Endothelial cell of umbilical vein (primary cell): Measurements from ENCODE around the gene NEUROG1. TPM values are rescaled to one million over a fixed set of nuclear protein-coding genes. Genes with fewer than 3 reads are reported as not detected.

Experiments used
- BruUV-seq: library from RNA; stranded (reverse); fragments of 400-500 nt; replicated peaks from 2 replicates; lab custom pipeline; 2021; lab: Mats Ljungman, UMichigan
- CTCF ChIA-PET: fragments of 300-600, 350-600 bp; sonication (Branson Sonifier 250); formaldehyde crosslinking; loops from one replicate; lab custom pipeline; 2021; ENCODE audit warnings: antibody characterized with exemption, inconsistent platforms; lab: Charles Lee
- POLR2A ChIA-PET: fragments of 300-600, 350-600 bp; sonication (Branson Sonifier 250); formaldehyde crosslinking; loops from one replicate; lab custom pipeline; 2021; ENCODE audit warnings: antibody characterized with exemption, inconsistent platforms; lab: Charles Lee
- DNase-seq: peaks from one replicate; pipeline ENCODE4 v3.0.0-alpha.2; 2011; ENCODE audit warnings: low read depth, low spot score
- FAIRE-seq: peaks from 2 replicates; lab custom pipeline; 2011; peaks lifted over from hg19 to GRCh38; lab: Jason Lieb, UNC
- H2AFZ ChIP-seq: 2 replicates; pipeline ENCODE4 v1.6.0; 2012; ENCODE audit warnings: low read depth, low read length, control low read depth, inconsistent platforms
- H3K27ac ChIP-seq: 2 replicates; pipeline ENCODE4 v1.5.1; 2011; ENCODE audit warnings: low read depth, mild to moderate bottlenecking, control low read depth, low read length, moderate library complexity; ENCODE audit not compliant: insufficient read depth
- H3K27me3 ChIP-seq, 2 experiments: 2 replicates each; pipeline versions ENCODE4 v1.6.0 to v1.6.1; 2011; ENCODE audit warnings: low read length in 2 of 2, mixed read lengths in 1 of 2; ENCODE audit not compliant: control insufficient read depth in 2 of 2, insufficient read depth in 2 of 2
- H3K36me3 ChIP-seq, 2 experiments: 2 replicates in 1 of 2; 3 replicates in 1 of 2; pipeline ENCODE4 v1.5.1; 2011; ENCODE audit warnings: low read length in 2 of 2, mild to moderate bottlenecking in 1 of 2, moderate library complexity in 1 of 2; ENCODE audit not compliant: control insufficient read depth in 2 of 2, insufficient read depth in 2 of 2; ENCODE audit errors: extremely low read depth in 1 of 2
- H3K4me1 ChIP-seq: 3 replicates; pipeline ENCODE4 v1.5.1; 2011; ENCODE audit warnings: mild to moderate bottlenecking, low read length; ENCODE audit not compliant: control insufficient read depth, insufficient read depth; ENCODE audit errors: extremely low read depth
- H3K4me2 ChIP-seq: 2 replicates; pipeline ENCODE4 v1.6.1; 2011; ENCODE audit warnings: low read length, control low read depth, mixed read lengths; ENCODE audit not compliant: insufficient read depth
- H3K4me3 ChIP-seq, 3 experiments: fragments of 200-600 bp in 1 of 3; sonication (generic), shearing (Covaris generic) in 1 of 3; replicated peaks in 1 of 3; 2 replicates each; pipeline ENCODE4 v1.5.1; 2011 to 2016; ENCODE audit warnings: control low read depth in 3 of 3, low read length in 3 of 3, mild to moderate bottlenecking in 2 of 3, inconsistent platforms in 1 of 3, low read depth in 1 of 3, moderate library complexity in 1 of 3; ENCODE audit not compliant: insufficient read depth in 1 of 3
- H3K79me2 ChIP-seq: 2 replicates; pipeline ENCODE4 v1.6.0; 2012; ENCODE audit warnings: low read length, inconsistent platforms; ENCODE audit not compliant: control insufficient read depth, insufficient read depth
- H3K9ac ChIP-seq: replicated peaks from 2 replicates; pipeline ENCODE3; 2011; ENCODE audit warnings: low read length, control low read depth; ENCODE audit not compliant: insufficient read depth; ENCODE audit errors: extremely low read depth
- H3K9me1 ChIP-seq: replicated peaks from 3 replicates; pipeline ENCODE4 v1.6.0; 2011; ENCODE audit warnings: mild to moderate bottlenecking, low read length; ENCODE audit not compliant: control insufficient read depth, insufficient read depth; ENCODE audit errors: extremely low read depth
- H3K9me3 ChIP-seq: replicated peaks from 2 replicates; pipeline ENCODE4 v1.5.1; 2012; ENCODE audit warnings: low read length, inconsistent platforms; ENCODE audit not compliant: control insufficient read depth, insufficient read depth
- H4K20me1 ChIP-seq: replicated peaks from 2 replicates; pipeline ENCODE3; 2011; ENCODE audit warnings: mild to moderate bottlenecking, low read length; ENCODE audit not compliant: control insufficient read depth, insufficient read depth; ENCODE audit errors: extremely low read depth
- EZH2 ChIP-seq: IDR thresholded peaks from 2 replicates; pipeline ENCODE4 v1.6.1; 2012; ENCODE audit warnings: borderline replicate concordance, low read depth, mild to moderate bottlenecking, moderate library complexity, low read length, inconsistent platforms; ENCODE audit not compliant: severe bottlenecking
- FOS ChIP-seq: IDR thresholded peaks from 2 replicates; pipeline ENCODE4 v1.6.1; 2011; ENCODE audit warnings: mild to moderate bottlenecking, low read length, moderate library complexity, borderline replicate concordance; ENCODE audit not compliant: insufficient read depth
- GATA2 ChIP-seq: IDR thresholded peaks from 2 replicates; pipeline ENCODE4 v1.7.0; 2011; ENCODE audit warnings: low read depth, mild to moderate bottlenecking, moderate library complexity, mixed read lengths, low read length; ENCODE audit not compliant: insufficient read length, insufficient read depth
- JUN ChIP-seq: IDR thresholded peaks from 2 replicates; pipeline ENCODE4 v1.6.1; 2011; ENCODE audit warnings: borderline replicate concordance, low read depth; ENCODE audit not compliant: insufficient read length, insufficient read depth
- MYC ChIP-seq: IDR thresholded peaks from one replicate; pipeline ENCODE4 v1.6.1; 2011; ENCODE audit warnings: mild to moderate bottlenecking, low read depth, low read length
- POLR2A ChIP-seq: IDR thresholded peaks from 2 replicates; pipeline ENCODE4 v1.6.1; 2012; ENCODE audit warnings: low read depth, mild to moderate bottlenecking, control low read depth, low read length
- POLR2AphosphoS5 ChIP-seq: IDR thresholded peaks from 2 replicates; pipeline ENCODE4 v1.6.1; 2012; ENCODE audit warnings: low read depth, mild to moderate bottlenecking, control low read depth, low read length, moderate library complexity; ENCODE audit not compliant: insufficient read depth
- dilution Hi-C: fragments of 300-500 bp; cut with MboI; formaldehyde crosslinking; loops from one replicate; pipeline ENCODE4 v1.15.0; 2019; ENCODE audit warnings: low sequenced_read_pairs; ENCODE audit not compliant: extremely low pct_ligation_motif_present
- intact Hi-C: fragments of 100-400 bp; cut with micrococcal nuclease; formaldehyde crosslinking; loops from one replicate; pipeline ENCODE4 v1.10.0; 2022
- polyA plus RNA-seq, 4 experiments: library from polyadenylated mRNA; depleted of rRNA in 3 of 4; stranded (reverse) in 3 of 4; unstranded in 1 of 4; fragments of >200 nt; gene quantifications; 2 replicates each; pipeline versions ENCODE4 v1.2.1 to v1.2.3, GENCODE V29; 2011 to 2012; ENCODE audit warnings: missing spikeins in 1 of 4
- total RNA-seq: library from RNA; stranded (reverse); gene quantifications from 2 replicates; pipeline ENCODE4 v1.2.3, GENCODE V29; 2021
- TF ChIP-seq, protein P1 (sequence below): IDR thresholded peaks from 2 replicates; pipeline ENCODE4 v1.6.1; 2011; ENCODE audit not compliant: insufficient read depth, insufficient read length
- TF ChIP-seq, protein P2 (sequence below), 2 donors: IDR thresholded peaks; 1 replicate in 1 of 2; 2 replicates in 1 of 2; pipeline ENCODE4 v1.5.1; 2011; ENCODE audit warnings: low read length in 2 of 2, mild to moderate bottlenecking in 2 of 2, moderate library complexity in 2 of 2, control low read depth in 1 of 2, inconsistent platforms in 1 of 2, low read depth in 1 of 2; ENCODE audit not compliant: insufficient read depth in 1 of 2; ENCODE audit errors: extremely low read depth in 1 of 2

The NEUROG1 gene
- total and polyA plus RNA-seq, 2 donors (not counting 3 experiments of a cell fraction or from before 2014, with no cell fraction given), result not detected

DNA sequence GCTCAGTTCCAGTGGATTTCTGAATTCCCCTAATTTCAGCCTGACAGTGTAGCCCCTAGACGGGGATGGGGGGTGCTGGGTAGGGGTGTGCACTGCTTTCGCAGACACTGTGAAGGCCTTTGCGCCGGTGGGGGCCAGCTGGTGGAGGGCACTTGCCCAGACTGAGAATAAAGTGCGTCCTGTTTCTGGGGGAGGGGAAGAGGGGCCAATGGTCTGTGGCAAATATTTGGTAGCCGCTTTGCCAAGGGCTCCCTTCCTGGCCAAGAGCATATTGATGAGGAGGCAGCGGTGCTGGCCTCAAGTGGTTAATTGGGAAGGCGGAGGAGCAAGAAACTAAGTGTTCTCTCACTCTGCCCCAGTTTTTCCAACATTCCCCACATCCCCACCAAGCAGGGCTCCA lies 41.7 kb upstream of the NEUROG1 start:
- no peak overlapping the region for H3K9ac ChIP-seq
- FAIRE-seq (no peak), DNase-seq (no peak)
- no peaks in the 10 kb centered on the region for H3K36me3 ChIP-seq
- H3K9me3 ChIP-seq, result no peaks in the 10 kb centered on the region
- CTCF ChIA-PET, result interaction anchor here (1.1 to 3.6 kb wide), 4 partner anchors 11 to 120 kb away, joined by 4 to 34 read pairs (median 10); no protein-coding TSS in a partner anchor
- no peak overlapping the region for H3K4me3 ChIP-seq
- H3K27ac ChIP-seq, result no peak overlapping the region
- dilution Hi-C loops (loop anchor here (25.0 kb wide), 1 partner anchor 260 kb away; the partner anchor contains the start of gene SLC25A48), intact Hi-C loops (no loop called here)
- no TSS peak for BruUV-seq
- H3K9me1 ChIP-seq, result no peaks in the 10 kb centered on the region
- H3K4me2 ChIP-seq, result no peak overlapping the region
- H3K4me1 ChIP-seq, result no peaks in the 10 kb centered on the region
- no peaks in the 10 kb centered on the region for H3K79me2 ChIP-seq
- H4K20me1 ChIP-seq, result no peaks in the 10 kb centered on the region
- TF ChIP-seq, protein P1, sequence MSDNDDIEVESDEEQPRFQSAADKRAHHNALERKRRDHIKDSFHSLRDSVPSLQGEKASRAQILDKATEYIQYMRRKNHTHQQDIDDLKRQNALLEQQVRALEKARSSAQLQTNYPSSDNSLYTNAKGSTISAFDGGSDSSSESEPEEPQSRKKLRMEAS, result no peak
- TF ChIP-seq EZH2 (no peak), MYC (no peak)
- H3K27me3 ChIP-seq, result peaks cover 34 to 40% of the 10 kb centered on the region in 2 experiments
- no peak overlapping the region for H2AFZ ChIP-seq
- POLR2A ChIA-PET, result no interaction called here

DNA sequence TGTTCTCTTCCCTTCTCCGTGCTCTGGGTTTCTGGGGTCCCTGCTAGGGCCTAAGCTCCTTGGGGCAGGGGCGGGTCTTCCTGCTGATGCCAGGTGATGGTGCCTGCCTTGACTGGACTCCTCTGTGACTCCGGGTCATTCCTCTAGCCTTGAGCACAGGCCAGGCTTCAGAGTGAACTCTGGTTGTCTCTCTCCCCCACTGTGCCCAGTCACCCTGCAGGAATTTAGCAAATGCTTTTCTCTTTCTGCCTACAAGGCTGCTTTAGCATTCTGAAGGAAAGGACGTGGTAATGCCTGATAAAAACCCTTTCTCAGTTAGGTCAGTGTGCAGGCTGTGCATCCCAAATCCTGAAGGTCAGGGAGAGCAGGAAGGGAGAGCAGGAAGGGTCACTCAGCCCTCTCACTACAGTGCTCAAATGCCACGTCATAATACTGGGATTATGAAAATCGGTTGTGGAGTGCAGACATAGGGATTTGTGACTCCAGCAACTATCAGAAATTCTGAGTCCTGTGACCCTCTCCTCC lies 40.4 kb upstream of the NEUROG1 start:
- Histone ChIP-seq H4K20me1 (no peaks in the 10 kb centered on the region), H3K27ac (no peak overlapping the region), H3K27me3 (peaks cover 36 to 40% of the 10 kb centered on the region in 2 experiments), H2AFZ (no peak overlapping the region), H3K4me3 (no peak overlapping the region), H3K36me3 (no peaks in the 10 kb centered on the region), H3K4me1 (no peaks in the 10 kb centered on the region), H3K9me3 (no peaks in the 10 kb centered on the region), H3K4me2 (no peak overlapping the region), H3K9me1 (no peaks in the 10 kb centered on the region), H3K79me2 (no peaks in the 10 kb centered on the region), H3K9ac (no peak overlapping the region)
- intact Hi-C loops, result no loop called here
- FAIRE-seq (no peak), DNase-seq (no peak)
- BruUV-seq, result no TSS peak
- no peak for TF ChIP-seq POLR2A
- TF ChIP-seq EZH2, result no peak
- TF ChIP-seq MYC, result no peak
- TF ChIP-seq, protein P2, sequence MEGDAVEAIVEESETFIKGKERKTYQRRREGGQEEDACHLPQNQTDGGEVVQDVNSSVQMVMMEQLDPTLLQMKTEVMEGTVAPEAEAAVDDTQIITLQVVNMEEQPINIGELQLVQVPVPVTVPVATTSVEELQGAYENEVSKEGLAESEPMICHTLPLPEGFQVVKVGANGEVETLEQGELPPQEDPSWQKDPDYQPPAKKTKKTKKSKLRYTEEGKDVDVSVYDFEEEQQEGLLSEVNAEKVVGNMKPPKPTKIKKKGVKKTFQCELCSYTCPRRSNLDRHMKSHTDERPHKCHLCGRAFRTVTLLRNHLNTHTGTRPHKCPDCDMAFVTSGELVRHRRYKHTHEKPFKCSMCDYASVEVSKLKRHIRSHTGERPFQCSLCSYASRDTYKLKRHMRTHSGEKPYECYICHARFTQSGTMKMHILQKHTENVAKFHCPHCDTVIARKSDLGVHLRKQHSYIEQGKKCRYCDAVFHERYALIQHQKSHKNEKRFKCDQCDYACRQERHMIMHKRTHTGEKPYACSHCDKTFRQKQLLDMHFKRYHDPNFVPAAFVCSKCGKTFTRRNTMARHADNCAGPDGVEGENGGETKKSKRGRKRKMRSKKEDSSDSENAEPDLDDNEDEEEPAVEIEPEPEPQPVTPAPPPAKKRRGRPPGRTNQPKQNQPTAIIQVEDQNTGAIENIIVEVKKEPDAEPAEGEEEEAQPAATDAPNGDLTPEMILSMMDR (IDR thresholded peaks at IDR 0.05; ENCODE audit: extremely low read depth in 1 of 2, insufficient read depth in 1 of 2, low read depth in 1 of 2, low read length in 2 of 2), result no peak
- TF ChIP-seq FOS, result no peak
- TF ChIP-seq, protein P1, result no peak
- no peak for TF ChIP-seq GATA2
- no peak for TF ChIP-seq POLR2AphosphoS5
- no peak for TF ChIP-seq JUN
- ChIA-PET CTCF (interaction anchor here (1.1 to 3.6 kb wide), 4 partner anchors 10 to 119 kb away, joined by 4 to 34 read pairs (median 9); no protein-coding TSS in a partner anchor), POLR2A (no interaction called here)
- dilution Hi-C loops, result loop anchor here (25.0 kb wide), 1 partner anchor 261 kb away; the partner anchor contains the start of gene SLC25A48
